ENCODE measurements around the gene GRAP2.
"Not testable (repeated sequence)": the region's sequence is repeated elsewhere in the genome, so short reads cannot be mapped to it uniquely, and the experiment has no call there.

GRAP2 gene

DNA sequence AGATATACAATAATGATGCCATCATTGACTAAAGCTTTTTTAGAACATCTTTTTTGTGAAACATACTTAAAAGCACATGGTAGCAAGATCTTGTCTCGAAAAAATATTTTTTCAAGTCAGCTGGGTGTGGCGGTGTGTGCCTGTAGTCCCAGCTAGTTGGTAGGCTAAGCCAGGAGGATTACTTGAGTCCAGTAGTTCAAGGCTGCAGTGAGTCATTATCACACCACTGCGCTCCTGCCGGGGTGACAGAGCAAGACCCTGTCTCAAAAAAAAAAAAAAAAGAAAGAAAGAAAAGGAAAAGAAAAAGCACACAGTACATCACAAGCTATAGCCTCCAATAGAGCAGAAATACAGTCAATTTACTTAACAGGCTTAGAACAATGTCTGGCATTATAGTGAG is 44.3 kb upstream of the GRAP2 start:
- Histone ChIP-seq H3K27me3 (replicated peaks; ENCODE audit: insufficient read depth, low read length) (no peaks in the 10 kb centered on the region), H2AFZ (ENCODE audit: low read length) (no peak overlapping the region), H3K4me3 (ENCODE audit: low read length) (no peak overlapping the region), H3K9me2 (replicated peaks; ENCODE audit: insufficient read depth, low read length) (no peaks in the 10 kb centered on the region), H3K9ac (ENCODE audit: low read length) (no peak overlapping the region), H3K27ac (ENCODE audit: low read length) (no peak overlapping the region), H3K9me3 (replicated peaks; ENCODE audit: insufficient read depth, low read length) (no peaks in the 10 kb centered on the region), H4K20me1 (ENCODE audit: insufficient read depth, low read length) (no peaks in the 10 kb centered on the region), H3K4me2 (ENCODE audit: low read depth, low read length) (no peak overlapping the region), H3K4me1 (ENCODE audit: low read length) (no peaks in the 10 kb centered on the region), H3K36me3 (replicated peaks; ENCODE audit: insufficient read depth, low read length) (no peaks in the 10 kb centered on the region), H3F3A (ENCODE audit: insufficient read depth, low read length) (no peaks in the 10 kb centered on the region), H3K79me2 (ENCODE audit: low read length) (no peaks in the 10 kb centered on the region)
- TF ChIP-seq EZH2phosphoT487 (IDR thresholded peaks at IDR 0.05; ENCODE audit: low read length) = no peak
- TF ChIP-seq EZH2 (optimal IDR thresholded peaks at IDR 0.05; ENCODE audit: low read depth, low read length) = no peak
- TF ChIP-seq, protein P1, sequence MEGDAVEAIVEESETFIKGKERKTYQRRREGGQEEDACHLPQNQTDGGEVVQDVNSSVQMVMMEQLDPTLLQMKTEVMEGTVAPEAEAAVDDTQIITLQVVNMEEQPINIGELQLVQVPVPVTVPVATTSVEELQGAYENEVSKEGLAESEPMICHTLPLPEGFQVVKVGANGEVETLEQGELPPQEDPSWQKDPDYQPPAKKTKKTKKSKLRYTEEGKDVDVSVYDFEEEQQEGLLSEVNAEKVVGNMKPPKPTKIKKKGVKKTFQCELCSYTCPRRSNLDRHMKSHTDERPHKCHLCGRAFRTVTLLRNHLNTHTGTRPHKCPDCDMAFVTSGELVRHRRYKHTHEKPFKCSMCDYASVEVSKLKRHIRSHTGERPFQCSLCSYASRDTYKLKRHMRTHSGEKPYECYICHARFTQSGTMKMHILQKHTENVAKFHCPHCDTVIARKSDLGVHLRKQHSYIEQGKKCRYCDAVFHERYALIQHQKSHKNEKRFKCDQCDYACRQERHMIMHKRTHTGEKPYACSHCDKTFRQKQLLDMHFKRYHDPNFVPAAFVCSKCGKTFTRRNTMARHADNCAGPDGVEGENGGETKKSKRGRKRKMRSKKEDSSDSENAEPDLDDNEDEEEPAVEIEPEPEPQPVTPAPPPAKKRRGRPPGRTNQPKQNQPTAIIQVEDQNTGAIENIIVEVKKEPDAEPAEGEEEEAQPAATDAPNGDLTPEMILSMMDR (IDR thresholded peaks at IDR 0.05; ENCODE audit: low read length) = no peak
- DNase-seq = no peak

DNA sequence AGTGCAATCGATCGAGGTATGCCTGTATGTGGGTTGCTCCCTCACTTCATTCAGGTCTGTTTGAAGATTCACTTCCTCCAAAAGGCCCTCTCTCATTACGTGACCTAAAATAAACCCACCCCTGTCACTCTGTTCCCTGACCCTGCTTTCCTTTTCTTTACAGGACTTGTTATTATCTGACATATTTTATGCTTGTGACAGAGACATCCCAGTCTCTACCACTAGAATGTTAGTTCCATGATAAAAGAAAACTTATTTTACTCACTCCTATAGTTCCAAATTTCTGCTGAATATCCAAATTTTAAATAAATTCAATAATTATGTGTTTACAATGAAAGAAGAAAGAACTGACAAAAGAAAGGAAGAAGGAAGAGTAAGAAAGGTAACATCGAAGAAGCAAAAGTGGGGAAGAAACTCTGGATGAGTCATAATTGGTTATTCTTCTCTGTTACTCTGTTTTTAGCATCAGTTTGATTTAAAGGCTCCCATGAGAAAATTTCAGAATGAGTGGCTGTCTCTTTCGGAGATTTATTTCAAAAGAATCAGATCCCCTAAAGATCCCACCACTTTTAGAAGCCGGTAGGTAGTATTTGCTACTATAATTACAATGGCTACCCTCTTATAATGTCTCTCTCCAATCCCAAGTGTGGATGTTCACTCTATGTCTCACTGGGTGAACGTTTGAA is 40.8 kb upstream of the GRAP2 start:
- Histone ChIP-seq H3K27ac (ENCODE audit: low read length) (no peak overlapping the region), H3K4me1 (ENCODE audit: low read length) (no peaks in the 10 kb centered on the region), H3K36me3 (replicated peaks; ENCODE audit: insufficient read depth, low read length) (no peaks in the 10 kb centered on the region), H3K27me3 (replicated peaks; ENCODE audit: insufficient read depth, low read length) (no peaks in the 10 kb centered on the region), H3K4me2 (ENCODE audit: low read depth, low read length) (no peak overlapping the region), H3K79me2 (ENCODE audit: low read length) (no peaks in the 10 kb centered on the region), H3K4me3 (ENCODE audit: low read length) (no peak overlapping the region), H2AFZ (ENCODE audit: low read length) (no peak overlapping the region), H3K9ac (ENCODE audit: low read length) (no peak overlapping the region), H3K9me3 (replicated peaks; ENCODE audit: insufficient read depth, low read length) (no peaks in the 10 kb centered on the region), H3F3A (ENCODE audit: insufficient read depth, low read length) (no peaks in the 10 kb centered on the region), H3K9me2 (replicated peaks; ENCODE audit: insufficient read depth, low read length) (no peaks in the 10 kb centered on the region), H4K20me1 (ENCODE audit: insufficient read depth, low read length) (no peaks in the 10 kb centered on the region)
- DNase-seq = no peak
- TF ChIP-seq EZH2phosphoT487 (IDR thresholded peaks at IDR 0.05; ENCODE audit: low read length) (no peak), EZH2 (optimal IDR thresholded peaks at IDR 0.05; ENCODE audit: low read depth, low read length) (no peak)
- TF ChIP-seq, protein P1 (IDR thresholded peaks at IDR 0.05; ENCODE audit: low read length) = no peak

GRCh38 chr22:39868741-39869140 is 32.1 kb upstream of the GRAP2 start:
- Histone ChIP-seq H3K9ac (ENCODE audit: low read length) (no peak overlapping the region), H3K9me2 (replicated peaks; ENCODE audit: insufficient read depth, low read length) (no peaks in the 10 kb centered on the region), H3K4me1 (ENCODE audit: low read length) (no peaks in the 10 kb centered on the region), H3K27me3 (replicated peaks; ENCODE audit: insufficient read depth, low read length) (no peaks in the 10 kb centered on the region), H2AFZ (ENCODE audit: low read length) (no peak overlapping the region), H4K20me1 (ENCODE audit: insufficient read depth, low read length) (no peaks in the 10 kb centered on the region), H3K4me3 (ENCODE audit: low read length) (no peak overlapping the region), H3K36me3 (replicated peaks; ENCODE audit: insufficient read depth, low read length) (no peaks in the 10 kb centered on the region), H3K27ac (ENCODE audit: low read length) (no peak overlapping the region), H3K9me3 (replicated peaks; ENCODE audit: insufficient read depth, low read length) (no peaks in the 10 kb centered on the region), H3K79me2 (ENCODE audit: low read length) (no peaks in the 10 kb centered on the region), H3K4me2 (ENCODE audit: low read depth, low read length) (no peak overlapping the region), H3F3A (ENCODE audit: insufficient read depth, low read length) (no peaks in the 10 kb centered on the region)
- no peak for DNase-seq
- TF ChIP-seq EZH2 (optimal IDR thresholded peaks at IDR 0.05; ENCODE audit: low read depth, low read length) (no peak), EZH2phosphoT487 (IDR thresholded peaks at IDR 0.05; ENCODE audit: low read length) (no peak)
- TF ChIP-seq, protein P1 (IDR thresholded peaks at IDR 0.05; ENCODE audit: low read length) = no peak

- not testable (repeated sequence) for H3K9me3 ChIP-seq (replicated peaks; ENCODE audit: insufficient read depth, low read length); H3K9ac ChIP-seq (ENCODE audit: low read length); DNase-seq; H3K9me2 ChIP-seq (replicated peaks; ENCODE audit: insufficient read depth, low read length); H4K20me1 ChIP-seq (ENCODE audit: insufficient read depth, low read length); H3K27me3 ChIP-seq (replicated peaks; ENCODE audit: insufficient read depth, low read length); H3K79me2 ChIP-seq (ENCODE audit: low read length); H2AFZ ChIP-seq (ENCODE audit: low read length); H3F3A ChIP-seq (ENCODE audit: insufficient read depth, low read length); H3K27ac ChIP-seq (ENCODE audit: low read length); H3K36me3 ChIP-seq (replicated peaks; ENCODE audit: insufficient read depth, low read length); H3K4me1 ChIP-seq (ENCODE audit: low read length); H3K4me3 ChIP-seq (ENCODE audit: low read length); H3K4me2 ChIP-seq (ENCODE audit: low read depth, low read length)
Observed at GRCh38 chr22:39869797-39870196, 31.1 kb upstream of the GRAP2 start.
